ENCODE results near the gene NECAB3.

GRCh38 chr20:33694639-33695012, 20.4 kb upstream of the NECAB3 start:
- TF ChIP-seq CTCF (IDR thresholded peaks at IDR 0.05; ENCODE audit: low read length), result no peak
- TF ChIP-seq EZH2 (IDR thresholded peaks at IDR 0.05; ENCODE audit: borderline replicate concordance, low read length), result no peak
